Measurements from ENCODE around the gene FEV.

Gene FEV

DNA sequence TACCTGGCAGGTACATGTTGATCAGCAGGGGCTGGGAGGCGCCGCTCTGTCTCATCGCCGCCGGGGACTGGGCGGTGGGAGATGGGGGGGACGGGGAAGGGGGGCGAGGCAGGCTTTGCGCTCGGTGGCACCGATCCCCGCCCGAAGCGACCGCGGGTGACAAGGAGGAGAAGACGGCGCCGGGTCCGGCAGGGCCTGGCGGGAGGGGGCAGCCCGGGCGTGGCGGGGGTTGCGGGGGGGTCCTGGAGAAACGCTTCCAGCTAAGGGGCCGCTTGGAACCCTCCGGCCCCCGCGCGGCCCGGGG is at the start of gene FEV:
Gene FEV, minus strand, starts transcription at position 164 of the 304 bp plus-strand sequence. Its CDS starts 109 bp downstream, at position 55.
- in situ Hi-C loops (cut with MboI; ENCODE audit: low pct_unique_long_range_greater_than_20kb, low sequenced_read_pairs, unreplicated experiment), result no loop called here
- no peak for DNase-seq (ENCODE audit: low spot score)
- TF ChIP-seq, protein P1, sequence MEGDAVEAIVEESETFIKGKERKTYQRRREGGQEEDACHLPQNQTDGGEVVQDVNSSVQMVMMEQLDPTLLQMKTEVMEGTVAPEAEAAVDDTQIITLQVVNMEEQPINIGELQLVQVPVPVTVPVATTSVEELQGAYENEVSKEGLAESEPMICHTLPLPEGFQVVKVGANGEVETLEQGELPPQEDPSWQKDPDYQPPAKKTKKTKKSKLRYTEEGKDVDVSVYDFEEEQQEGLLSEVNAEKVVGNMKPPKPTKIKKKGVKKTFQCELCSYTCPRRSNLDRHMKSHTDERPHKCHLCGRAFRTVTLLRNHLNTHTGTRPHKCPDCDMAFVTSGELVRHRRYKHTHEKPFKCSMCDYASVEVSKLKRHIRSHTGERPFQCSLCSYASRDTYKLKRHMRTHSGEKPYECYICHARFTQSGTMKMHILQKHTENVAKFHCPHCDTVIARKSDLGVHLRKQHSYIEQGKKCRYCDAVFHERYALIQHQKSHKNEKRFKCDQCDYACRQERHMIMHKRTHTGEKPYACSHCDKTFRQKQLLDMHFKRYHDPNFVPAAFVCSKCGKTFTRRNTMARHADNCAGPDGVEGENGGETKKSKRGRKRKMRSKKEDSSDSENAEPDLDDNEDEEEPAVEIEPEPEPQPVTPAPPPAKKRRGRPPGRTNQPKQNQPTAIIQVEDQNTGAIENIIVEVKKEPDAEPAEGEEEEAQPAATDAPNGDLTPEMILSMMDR (IDR thresholded peaks at IDR 0.05; ENCODE audit: extremely low read depth, insufficient read depth, missing control alignments), result no peak

DNA sequence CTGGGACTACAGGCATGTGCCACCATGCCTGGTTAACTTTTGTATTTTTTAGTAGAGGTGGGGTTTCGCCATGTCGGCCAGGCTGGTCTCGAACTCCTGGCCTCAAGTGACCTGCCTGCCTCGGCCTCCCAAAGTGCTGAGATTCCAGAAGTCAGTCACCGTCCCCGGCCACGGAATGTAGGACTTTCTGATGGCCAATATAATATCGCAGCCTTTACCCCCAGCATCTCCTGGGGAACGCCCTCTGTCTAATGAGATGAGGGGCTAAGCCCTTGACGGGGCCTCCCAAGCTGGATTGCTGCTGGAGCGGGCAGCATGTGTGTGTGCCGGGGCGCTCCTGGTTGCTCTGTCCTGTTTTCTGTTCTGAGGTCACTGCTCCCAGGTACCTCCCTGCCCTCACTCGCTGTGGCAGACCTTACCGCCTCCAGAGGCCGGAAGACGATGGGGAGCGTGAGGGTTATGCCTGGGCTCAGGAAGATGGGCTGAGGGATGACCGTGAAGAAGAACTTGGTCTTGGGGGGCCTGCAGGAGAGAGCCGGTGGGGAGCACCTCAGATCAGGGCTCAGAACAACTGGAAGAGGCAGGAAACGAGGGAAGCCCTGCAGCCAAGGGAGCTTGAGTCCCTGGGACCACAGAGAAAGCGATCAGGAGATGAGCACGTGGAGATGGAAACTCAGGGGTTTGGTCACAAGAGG is 47.2 kb upstream of the FEV start:
- TF ChIP-seq, protein P1 (IDR thresholded peaks at IDR 0.05; ENCODE audit: extremely low read depth, insufficient read depth, missing control alignments), result no peak
- in situ Hi-C loops (cut with MboI; ENCODE audit: low pct_unique_long_range_greater_than_20kb, low sequenced_read_pairs, unreplicated experiment), result no loop called here
- DNase-seq (ENCODE audit: low spot score), result no peak

DNA sequence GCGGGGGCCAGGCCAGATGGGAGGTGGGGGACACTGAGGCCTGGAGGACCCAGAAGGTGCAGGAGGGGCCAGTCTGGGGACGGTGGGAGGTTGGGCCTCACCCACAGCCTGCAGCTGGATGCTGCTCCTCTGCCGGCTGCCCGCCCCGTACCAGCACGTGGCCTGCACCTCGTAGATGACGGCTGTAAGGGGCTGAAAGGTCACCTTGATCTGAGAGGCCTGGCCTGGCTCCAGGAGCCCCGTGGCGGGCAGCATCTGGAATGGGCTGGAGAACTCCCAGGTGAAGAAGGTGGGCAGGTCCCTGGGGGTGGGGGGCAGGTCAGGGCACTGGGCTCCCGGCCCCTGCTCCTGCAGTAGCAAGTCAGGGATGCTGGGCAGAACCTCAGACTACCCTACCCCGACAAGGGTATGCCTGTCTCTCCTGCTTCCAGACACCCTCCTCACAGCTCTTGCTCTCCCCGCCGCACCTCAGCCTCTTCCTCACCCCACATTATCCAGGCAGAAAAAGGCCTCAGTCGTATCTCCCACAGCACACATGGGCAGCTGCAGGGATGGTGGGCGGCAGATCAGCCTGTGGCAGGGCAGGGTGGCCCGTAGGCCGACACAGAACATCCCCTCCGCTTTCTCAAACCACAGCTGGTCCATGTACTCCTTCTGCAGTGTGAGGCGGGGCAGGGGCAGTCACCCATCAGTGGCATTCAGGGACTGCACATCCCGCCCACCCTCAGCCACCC is 46.2 kb upstream of the FEV start:
- DNase-seq (ENCODE audit: low spot score), result no peak
- TF ChIP-seq, protein P1 (IDR thresholded peaks at IDR 0.05; ENCODE audit: extremely low read depth, insufficient read depth, missing control alignments), result no peak
- in situ Hi-C loops (cut with MboI; ENCODE audit: low pct_unique_long_range_greater_than_20kb, low sequenced_read_pairs, unreplicated experiment), result no loop called here

DNA sequence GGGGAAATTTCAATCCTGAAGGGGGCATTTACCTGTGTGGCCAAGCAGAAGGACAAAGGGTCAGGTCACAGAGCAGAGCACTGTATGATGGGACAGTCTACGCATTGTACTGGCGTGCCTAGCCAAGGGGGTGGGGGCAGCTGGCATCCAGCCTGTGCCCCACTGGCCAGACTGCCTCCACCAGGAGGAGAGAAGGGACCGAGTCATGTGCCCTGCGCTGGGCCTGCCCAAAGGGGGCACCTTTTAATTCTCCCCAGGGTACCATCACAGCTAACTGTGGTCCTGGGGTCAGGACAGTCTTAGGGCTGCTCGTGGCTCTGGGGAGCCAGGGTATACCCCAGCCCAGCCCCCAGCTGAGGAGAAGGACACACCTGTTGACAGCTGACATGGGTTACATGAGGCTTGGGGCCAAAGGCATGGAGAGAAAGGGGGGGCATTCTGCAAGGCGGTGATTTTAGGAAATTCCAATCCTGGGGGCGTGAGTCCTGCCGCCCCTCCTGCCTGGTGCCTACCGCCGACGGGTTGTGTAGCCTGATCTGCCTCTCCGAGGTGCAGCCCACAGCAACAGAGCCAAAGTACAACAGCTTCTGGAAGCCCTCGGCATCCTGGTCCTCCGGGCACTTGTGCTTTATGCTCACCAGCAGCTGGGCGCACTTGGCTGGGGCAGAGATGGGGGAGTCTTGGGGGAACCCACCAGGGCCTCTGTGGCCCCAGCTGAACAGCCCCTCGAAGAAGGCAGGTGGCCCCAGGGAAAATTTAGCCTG is 45.4 kb upstream of the FEV start:
- in situ Hi-C loops (cut with MboI; ENCODE audit: low pct_unique_long_range_greater_than_20kb, low sequenced_read_pairs, unreplicated experiment), result no loop called here
- no peak for DNase-seq (ENCODE audit: low spot score)

DNA sequence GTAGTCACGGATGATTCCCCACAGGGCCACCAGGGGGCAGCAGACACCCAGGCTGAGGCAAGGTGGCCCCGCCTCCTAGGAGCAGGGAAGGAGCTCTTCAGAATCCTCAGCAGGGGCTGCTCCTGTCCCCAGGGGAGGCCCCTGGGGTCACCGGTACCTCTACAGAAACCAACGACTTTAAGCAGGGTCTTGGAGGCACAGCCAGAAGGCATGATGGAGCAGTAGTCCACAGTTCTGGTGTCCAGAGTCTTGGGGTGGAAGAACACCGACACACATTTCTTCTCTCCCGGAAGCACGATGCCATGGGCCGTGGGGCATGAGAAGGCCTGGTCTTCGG is 44.8 kb upstream of the FEV start:
- DNase-seq (ENCODE audit: low spot score), result peak; percentile 88
- TF ChIP-seq, protein P1 (IDR thresholded peaks at IDR 0.05; ENCODE audit: extremely low read depth, insufficient read depth, missing control alignments), result peak; percentile 98
- in situ Hi-C loops (cut with MboI; ENCODE audit: low pct_unique_long_range_greater_than_20kb, low sequenced_read_pairs, unreplicated experiment), result no loop called here

More for the DNA sequence above, 45.4 kb upstream of the FEV start:
- TF ChIP-seq, protein P1 (IDR thresholded peaks at IDR 0.05; ENCODE audit: extremely low read depth, insufficient read depth, missing control alignments), result no peak

DNA sequence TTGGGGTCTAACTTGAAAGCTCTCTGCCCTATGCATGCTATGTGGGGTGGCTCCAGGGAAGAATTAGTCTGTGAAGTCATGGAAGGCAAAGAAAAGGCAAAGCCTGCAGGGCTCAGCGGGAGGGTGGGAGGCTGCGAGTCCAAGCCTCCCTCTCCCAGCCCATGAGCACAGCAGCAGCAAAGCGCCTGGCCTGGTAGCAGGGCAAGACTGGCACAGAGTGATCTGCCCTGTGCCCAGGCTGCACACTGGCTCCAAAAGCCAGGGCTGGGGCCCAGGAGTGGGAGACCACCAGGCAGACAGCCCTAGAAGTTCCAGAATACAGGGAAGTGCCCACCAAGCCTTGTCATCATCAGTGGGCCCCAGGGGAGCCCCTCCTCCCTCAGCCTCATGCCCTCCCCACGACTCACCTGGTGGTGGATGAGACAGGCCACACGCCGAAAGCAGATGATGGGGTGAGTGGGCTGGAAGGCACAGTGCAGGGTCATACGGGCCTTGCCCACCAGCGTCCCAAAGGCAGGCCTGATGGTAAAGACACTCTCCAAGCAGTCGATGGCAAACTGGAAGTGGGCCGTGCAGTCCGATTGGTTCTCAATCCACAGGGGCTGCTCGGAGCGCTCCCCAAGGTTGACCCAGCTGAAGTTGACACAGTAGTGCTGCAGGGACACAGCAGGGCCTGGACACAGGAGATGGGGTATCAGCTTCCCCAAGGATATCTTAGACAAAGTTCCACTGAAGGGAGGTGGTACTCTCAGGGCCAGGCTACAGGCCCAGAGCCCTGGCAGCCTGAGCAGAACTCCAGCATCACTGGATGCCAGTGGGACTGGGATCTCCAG is 44.2 kb upstream of the FEV start:
- DNase-seq (ENCODE audit: low spot score), result no peak
- TF ChIP-seq, protein P1 (IDR thresholded peaks at IDR 0.05; ENCODE audit: extremely low read depth, insufficient read depth, missing control alignments), result peak; percentile 1
- in situ Hi-C loops (cut with MboI; ENCODE audit: low pct_unique_long_range_greater_than_20kb, low sequenced_read_pairs, unreplicated experiment), result no loop called here
